Parathyroid adenoma (tissue), 2 donors: ENCODE results near the gene VGLL3.

Experiments
- H2AFZ ChIP-seq: fragments of 300-600 bp; sonication (generic); one replicate; pipeline ENCODE4 v1.7.0; 2017; ENCODE audit warnings: antibody characterized with exemption, mild to moderate bottlenecking
- H3K27ac ChIP-seq: fragments of 300-600 bp; sonication (generic); one replicate; pipeline ENCODE4 v1.7.0; 2017
- H3K27me3 ChIP-seq: fragments of 300-600 bp; sonication (generic); one replicate; pipeline ENCODE4 v1.7.0; 2017; ENCODE audit warnings: low read length; ENCODE audit not compliant: control insufficient read depth, insufficient read depth
- H3K36me3 ChIP-seq: fragments of 300-600 bp; sonication (generic); one replicate; pipeline ENCODE4 v1.7.0; 2017; ENCODE audit warnings: low read length; ENCODE audit not compliant: control insufficient read depth, insufficient read depth
- H3K4me1 ChIP-seq: fragments of 300-600 bp; sonication (generic); one replicate; pipeline ENCODE4 v1.7.0; 2017; ENCODE audit warnings: control low read depth
- H3K4me2 ChIP-seq: fragments of 300-600 bp; sonication (generic); one replicate; pipeline ENCODE4 v1.7.0; 2017; ENCODE audit warnings: low read length
- H3K4me3 ChIP-seq: fragments of 300-600 bp; sonication (generic); one replicate; pipeline ENCODE4 v1.7.0; 2017; ENCODE audit warnings: low read depth, low read length
- H3K79me2 ChIP-seq: fragments of 300-600 bp; sonication (generic); one replicate; pipeline ENCODE4 v1.7.0; 2017; ENCODE audit warnings: control low read depth
- H3K9ac ChIP-seq: fragments of 300-600 bp; sonication (generic); one replicate; pipeline ENCODE4 v1.7.0; 2017; ENCODE audit warnings: mild to moderate bottlenecking
- H3K9me3 ChIP-seq: fragments of 300-600 bp; sonication (generic); one replicate; pipeline ENCODE4 v1.7.0; 2017; ENCODE audit warnings: low read length; ENCODE audit not compliant: control insufficient read depth
- TF ChIP-seq, protein P1 (sequence below): fragments of 300-600 bp; sonication (generic); IDR thresholded peaks from one replicate; pipeline ENCODE4 v1.7.0; 2017; ENCODE audit warnings: antibody characterized with exemption, mild to moderate bottlenecking
- donor health status: primary hyperparathyroidism.

The VGLL3 gene

DNA sequence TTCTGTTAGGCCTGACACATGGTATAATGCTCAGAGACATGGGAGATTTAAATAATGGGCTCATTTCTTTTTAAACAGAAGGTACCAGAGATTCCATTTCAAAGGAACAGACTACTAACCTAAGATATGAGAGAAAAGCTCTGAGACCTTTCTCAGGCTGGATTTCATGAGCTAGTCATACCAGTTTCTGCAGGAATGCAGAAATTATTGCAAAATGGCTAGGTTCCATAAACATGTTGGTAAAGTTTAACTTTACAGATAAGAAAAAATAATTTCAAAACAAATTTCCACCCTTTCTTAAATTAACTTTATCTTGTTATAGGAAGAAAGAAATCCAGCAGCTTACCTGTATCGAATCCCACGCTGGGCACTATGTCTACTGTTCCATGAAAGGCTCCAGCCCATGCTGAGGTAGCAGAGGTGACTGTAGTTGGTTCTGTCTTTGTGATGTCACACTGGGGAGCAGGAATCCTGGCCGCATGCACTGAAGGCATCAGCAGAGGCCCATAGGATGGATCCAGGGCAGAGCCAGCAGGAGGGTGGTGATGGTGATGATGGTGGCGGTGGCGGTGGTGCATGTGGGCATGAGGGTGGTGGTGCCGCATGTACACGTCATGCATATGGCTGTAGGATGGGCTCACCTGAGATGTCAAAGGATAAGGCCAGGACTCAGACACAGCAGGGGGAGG, 22.6 kb downstream of the VGLL3 start:
- TF ChIP-seq, protein P1, sequence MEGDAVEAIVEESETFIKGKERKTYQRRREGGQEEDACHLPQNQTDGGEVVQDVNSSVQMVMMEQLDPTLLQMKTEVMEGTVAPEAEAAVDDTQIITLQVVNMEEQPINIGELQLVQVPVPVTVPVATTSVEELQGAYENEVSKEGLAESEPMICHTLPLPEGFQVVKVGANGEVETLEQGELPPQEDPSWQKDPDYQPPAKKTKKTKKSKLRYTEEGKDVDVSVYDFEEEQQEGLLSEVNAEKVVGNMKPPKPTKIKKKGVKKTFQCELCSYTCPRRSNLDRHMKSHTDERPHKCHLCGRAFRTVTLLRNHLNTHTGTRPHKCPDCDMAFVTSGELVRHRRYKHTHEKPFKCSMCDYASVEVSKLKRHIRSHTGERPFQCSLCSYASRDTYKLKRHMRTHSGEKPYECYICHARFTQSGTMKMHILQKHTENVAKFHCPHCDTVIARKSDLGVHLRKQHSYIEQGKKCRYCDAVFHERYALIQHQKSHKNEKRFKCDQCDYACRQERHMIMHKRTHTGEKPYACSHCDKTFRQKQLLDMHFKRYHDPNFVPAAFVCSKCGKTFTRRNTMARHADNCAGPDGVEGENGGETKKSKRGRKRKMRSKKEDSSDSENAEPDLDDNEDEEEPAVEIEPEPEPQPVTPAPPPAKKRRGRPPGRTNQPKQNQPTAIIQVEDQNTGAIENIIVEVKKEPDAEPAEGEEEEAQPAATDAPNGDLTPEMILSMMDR, result no peak
- Histone ChIP-seq H3K4me3 (no peak overlapping the region), H2AFZ (no peak overlapping the region), H3K36me3 (no peaks in the 10 kb centered on the region), H3K9me3 (no peaks in the 10 kb centered on the region), H3K79me2 (no peaks in the 10 kb centered on the region), H3K4me2 (no peak overlapping the region), H3K27me3 (no peaks in the 10 kb centered on the region), H3K9ac (no peak overlapping the region), H3K4me1 (no peaks in the 10 kb centered on the region), H3K27ac (no peak overlapping the region)

DNA sequence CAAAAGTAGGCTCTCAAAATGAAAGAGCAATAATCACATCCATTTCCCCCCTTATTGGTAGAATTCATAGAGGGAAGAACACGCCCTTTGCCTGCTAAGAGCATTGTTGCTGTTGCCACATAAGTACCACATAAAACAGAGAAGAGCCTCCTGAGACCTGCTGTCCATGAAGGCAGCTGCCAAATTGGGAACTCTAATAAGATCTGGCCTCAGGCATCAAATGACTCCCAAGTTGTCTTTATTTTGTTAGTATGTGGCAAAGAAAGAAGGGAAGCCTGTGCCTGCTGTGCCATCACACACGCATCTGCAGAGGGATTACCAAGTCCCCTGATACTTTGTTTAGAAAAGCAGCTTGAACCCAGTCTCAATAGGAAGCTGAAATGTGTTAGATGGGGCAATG, 23.9 kb downstream of the VGLL3 start:
- no peak overlapping the region for H3K27ac ChIP-seq

DNA sequence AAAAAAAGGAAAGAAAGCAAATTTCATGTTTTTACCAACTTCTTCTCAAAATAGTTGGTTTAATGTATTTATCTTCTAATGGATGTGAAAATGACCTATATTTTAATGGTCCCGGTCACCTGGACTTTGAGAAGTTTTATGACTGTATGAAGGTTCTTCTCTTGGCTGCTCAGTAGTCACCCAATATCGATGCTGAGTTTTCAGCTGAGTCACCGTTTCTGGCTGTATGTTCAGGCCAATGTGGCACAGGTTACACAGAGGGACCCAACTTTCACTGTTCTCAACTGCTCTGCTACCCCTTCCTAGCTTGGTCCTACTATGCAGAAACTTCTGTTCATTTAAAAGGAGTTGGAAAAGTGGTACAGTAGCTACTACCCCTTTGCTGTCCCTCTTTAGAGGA, 25.8 kb downstream of the VGLL3 start:
- no peak overlapping the region for H3K4me3 ChIP-seq
- H3K9me3 ChIP-seq, result no peaks in the 10 kb centered on the region
- no peak overlapping the region for H3K9ac ChIP-seq
- no peaks in the 10 kb centered on the region for H3K27me3 ChIP-seq
- H3K79me2 ChIP-seq, result no peaks in the 10 kb centered on the region
- H3K36me3 ChIP-seq, result no peaks in the 10 kb centered on the region
- H2AFZ ChIP-seq, result no peak overlapping the region
- TF ChIP-seq, protein P1, result no peak
- no peaks in the 10 kb centered on the region for H3K4me1 ChIP-seq
- H3K4me2 ChIP-seq, result no peak overlapping the region
- H3K27ac ChIP-seq, result no peak overlapping the region

More for the DNA sequence above, 23.9 kb downstream of the VGLL3 start:
- H3K36me3 ChIP-seq, result no peaks in the 10 kb centered on the region
- no peaks in the 10 kb centered on the region for H3K27me3 ChIP-seq
- no peaks in the 10 kb centered on the region for H3K9me3 ChIP-seq
- H3K9ac ChIP-seq, result no peak overlapping the region
- no peak overlapping the region for H3K4me3 ChIP-seq
- TF ChIP-seq, protein P1, result no peak
- H3K4me2 ChIP-seq, result no peak overlapping the region
- no peaks in the 10 kb centered on the region for H3K4me1 ChIP-seq
- H2AFZ ChIP-seq, result no peak overlapping the region
- no peaks in the 10 kb centered on the region for H3K79me2 ChIP-seq

DNA sequence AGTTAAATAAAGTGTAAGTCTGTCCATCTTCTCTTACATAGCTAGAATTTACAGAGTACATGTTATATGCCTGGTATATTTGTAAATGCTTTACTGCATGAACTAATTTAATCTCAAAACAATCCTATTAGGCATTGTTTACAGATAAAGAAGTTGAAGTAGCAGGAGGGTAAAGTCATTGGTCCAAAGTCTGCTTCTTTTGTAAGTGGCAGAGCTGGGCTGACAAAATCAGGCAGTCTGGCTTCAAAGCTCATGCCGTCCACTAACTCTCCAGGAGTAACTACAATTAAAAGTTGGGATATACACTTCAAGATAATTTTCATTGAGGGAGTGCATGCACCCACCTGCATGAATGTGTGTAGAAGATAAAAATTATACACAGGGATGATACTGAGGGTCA, 27.3 kb downstream of the VGLL3 start:
- H3K4me2 ChIP-seq, result no peak overlapping the region
- TF ChIP-seq, protein P1, result no peak
- no peak overlapping the region for H3K9ac ChIP-seq
- no peaks in the 10 kb centered on the region for H3K27me3 ChIP-seq
- no peaks in the 10 kb centered on the region for H3K36me3 ChIP-seq
- H3K79me2 ChIP-seq, result no peaks in the 10 kb centered on the region
- no peaks in the 10 kb centered on the region for H3K4me1 ChIP-seq
- H3K27ac ChIP-seq, result no peak overlapping the region
- no peak overlapping the region for H2AFZ ChIP-seq
- no peak overlapping the region for H3K4me3 ChIP-seq
- no peaks in the 10 kb centered on the region for H3K9me3 ChIP-seq

DNA sequence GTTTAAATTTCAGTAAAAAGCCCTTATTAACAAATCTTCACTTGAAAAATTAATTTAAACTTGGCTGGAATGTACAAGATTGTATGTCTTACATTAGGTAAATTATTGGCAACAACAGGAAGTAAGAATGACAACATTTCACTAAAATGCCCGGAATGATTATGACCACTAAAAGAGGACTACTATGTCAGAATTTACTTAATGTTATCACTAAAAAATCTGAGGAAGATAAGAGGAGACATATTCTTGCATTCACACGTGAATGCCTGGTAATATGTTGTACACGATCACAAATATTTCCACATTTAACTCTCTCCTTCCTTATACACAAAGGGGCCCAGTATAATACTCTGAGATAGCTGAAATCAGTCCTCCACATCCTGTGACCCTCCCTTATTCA, 29.7 kb downstream of the VGLL3 start:
- TF ChIP-seq, protein P1, result no peak

More for the DNA sequence above, 29.7 kb downstream of the VGLL3 start:
- no peak overlapping the region for H3K27ac ChIP-seq
- no peak overlapping the region for H3K9ac ChIP-seq
- H3K9me3 ChIP-seq, result no peaks in the 10 kb centered on the region
- no peaks in the 10 kb centered on the region for H3K27me3 ChIP-seq
- no peak overlapping the region for H3K4me2 ChIP-seq
- no peak overlapping the region for H3K4me3 ChIP-seq
- H3K79me2 ChIP-seq, result no peaks in the 10 kb centered on the region
- H3K4me1 ChIP-seq, result no peaks in the 10 kb centered on the region
- H3K36me3 ChIP-seq, result no peaks in the 10 kb centered on the region
- H2AFZ ChIP-seq, result no peak overlapping the region
